GM23338 (cell line): ENCODE results near the gene SDHAF1. TPM values are rescaled to one million over a fixed set of nuclear protein-coding genes. Genes with fewer than 3 reads are reported as not detected.

Experiments used
- ATAC-seq: fragments of 200-7000 bp; cut with Tn5 transposase; 3 replicates; pipeline ENCODE4 v1.9.1; 2020
- DNase-seq: peaks from one replicate; pipeline ENCODE4 v3.0.0-alpha.2; 2015; ENCODE audit warnings: low spot score
- H2AFZ ChIP-seq: fragments of 200-600 bp; sonication (generic); 2 replicates; pipeline ENCODE4 v1.8.0; 2016; ENCODE audit warnings: antibody characterized with exemption, mild to moderate bottlenecking, moderate library complexity
- H3F3A ChIP-seq: fragments of 200-600 bp; sonication (generic); replicated peaks from 2 replicates; pipeline ENCODE4 v1.8.0; 2017; ENCODE audit warnings: antibody characterized with exemption, mixed run types, low read depth
- H3K27ac ChIP-seq: fragments of 200-600 bp; sonication (generic); 2 replicates; pipeline ENCODE4 v1.6.1; 2016; ENCODE audit warnings: low read depth
- H3K27me3 ChIP-seq: fragments of 200-600 bp; sonication (generic); 2 replicates; pipeline ENCODE4 v1.8.0; 2016; ENCODE audit warnings: mild to moderate bottlenecking, mixed run types, moderate library complexity; ENCODE audit not compliant: insufficient read depth
- H3K36me3 ChIP-seq: fragments of 200-600 bp; sonication (generic); 2 replicates; pipeline ENCODE4 v1.8.0; 2016; ENCODE audit warnings: mild to moderate bottlenecking; ENCODE audit not compliant: insufficient read depth
- H3K4me1 ChIP-seq: fragments of 200-600 bp; sonication (generic); 2 replicates; pipeline ENCODE4 v1.8.0; 2016; ENCODE audit warnings: mild to moderate bottlenecking, moderate library complexity; ENCODE audit not compliant: insufficient read depth
- H3K4me2 ChIP-seq: fragments of 200-600 bp; sonication (generic); 2 replicates; pipeline ENCODE4 v1.7.1; 2017; ENCODE audit warnings: mixed run types
- H3K4me3 ChIP-seq: fragments of 200-600 bp; sonication (generic); 2 replicates; pipeline ENCODE4 v1.6.1; 2016; ENCODE audit warnings: mixed run types
- H3K79me2 ChIP-seq: fragments of 200-600 bp; sonication (generic); replicated peaks from 2 replicates; pipeline ENCODE4 v1.8.0; 2017; ENCODE audit warnings: mild to moderate bottlenecking; ENCODE audit not compliant: insufficient read depth
- H3K9me2 ChIP-seq: fragments of 200-600 bp; sonication (generic); 2 replicates; pipeline ENCODE4 v1.8.0; 2017; ENCODE audit not compliant: insufficient read depth
- H4K20me1 ChIP-seq: fragments of 200-600 bp; sonication (generic); replicated peaks from 2 replicates; pipeline ENCODE4 v1.8.0; 2017; ENCODE audit warnings: mild to moderate bottlenecking; ENCODE audit not compliant: insufficient read depth
- H3K27ac Mint-ChIP-seq: 2 replicates; pipeline ENCODE4 v1.8.0; 2020; ENCODE audit warnings: inconsistent platforms, mild to moderate bottlenecking, moderate library complexity, mixed read lengths
- H3K27me3 Mint-ChIP-seq: 3 replicates; pipeline ENCODE4 v1.8.0; 2022; ENCODE audit warnings: low read depth, mild to moderate bottlenecking, moderate library complexity, mixed read lengths, inconsistent platforms; ENCODE audit not compliant: insufficient read depth, poor library complexity
- H3K36me3 Mint-ChIP-seq: 3 replicates; pipeline ENCODE4 v1.8.0; 2021; ENCODE audit warnings: low read depth, mild to moderate bottlenecking, inconsistent platforms, moderate library complexity, mixed read lengths
- H3K4me1 Mint-ChIP-seq: 3 replicates; pipeline ENCODE4 v1.8.0; 2020; ENCODE audit warnings: mild to moderate bottlenecking, inconsistent platforms, mixed read lengths
- H3K4me3 Mint-ChIP-seq: 3 replicates; pipeline ENCODE4 v1.8.0; 2021; ENCODE audit warnings: moderate library complexity, mild to moderate bottlenecking, inconsistent platforms, mixed read lengths
- H3K9me3 Mint-ChIP-seq: 3 replicates; pipeline ENCODE4 v1.8.0; 2020; ENCODE audit warnings: moderate library complexity, mild to moderate bottlenecking, inconsistent platforms, mixed read lengths
- CTCF ChIP-seq, 2 experiments: fragments of 200-600 bp in 1 of 2; sonication (generic) in 1 of 2; conservative IDR thresholded peaks; 2 replicates each; pipeline versions ENCODE4 v1.5.1 to v1.6.1; 2016 to 2017; ENCODE audit warnings: antibody characterized with exemption in 2 of 2, low read depth in 2 of 2, mild to moderate bottlenecking in 2 of 2, moderate library complexity in 1 of 2
- ETS1 ChIP-seq: IDR thresholded peaks from 2 replicates; pipeline ENCODE4 v1.6.1; 2016; ENCODE audit warnings: antibody characterized with exemption
- POLR2AphosphoS5 ChIP-seq: IDR thresholded peaks from 2 replicates; pipeline ENCODE4 v1.6.1; 2016; ENCODE audit warnings: antibody characterized with exemption, low read depth
- REST ChIP-seq: IDR thresholded peaks from one replicate; pipeline ENCODE4 v1.6.1; 2018; ENCODE audit warnings: antibody characterized with exemption; ENCODE audit not compliant: unreplicated experiment
- polyA plus RNA-seq: library from polyadenylated mRNA; unstranded; fragments of >200 nt; fragmentation: Nextera tagmentation; extraction: Ambion mirVana; gene quantifications from 2 replicates; pipeline ENCODE4 v1.2.1, GENCODE V29; 2016
- total RNA-seq: library from RNA; depleted of rRNA; stranded (reverse); fragments of >200 nt; shearing (Covaris generic); gene quantifications from 2 replicates; pipeline ENCODE4 v1.2.3, GENCODE V29; 2014

SDHAF1 gene
- total and polyA plus RNA-seq, 2 experiments from 2014 or later, result 19.9 to 55.9 TPM

- TF ChIP-seq ETS1 (no peak), CTCF (conservative IDR thresholded peaks at IDR 0.05; ENCODE audit: low read depth in 2 of 2) (no peak)
Measured at GRCh38 chr19:35973487-35973886, 21.5 kb upstream of the SDHAF1 start (continued).

- no peaks in the 10 kb centered on the region for H3K36me3 Mint-ChIP-seq
- peaks cover 17% of the 10 kb centered on the region for H3K27me3 Mint-ChIP-seq
- no peak overlapping the region for H3K27ac Mint-ChIP-seq
- peak; percentile 36; the same call in 2 of the 3 replicates for ATAC-seq
- Histone ChIP-seq H3K4me2 (no peak overlapping the region), H3K9me2 (no peaks in the 10 kb centered on the region), H4K20me1 (no peaks in the 10 kb centered on the region), H2AFZ (no peak overlapping the region), H3K36me3 (no peaks in the 10 kb centered on the region), H3K4me3 (no peak overlapping the region), H3K27me3 (no peaks in the 10 kb centered on the region), H3K27ac (no peak overlapping the region), H3K4me1 (peaks cover 5% of the 10 kb centered on the region; the same call in 1 of the 2 replicates), H3F3A (no peaks in the 10 kb centered on the region), H3K79me2 (no peaks in the 10 kb centered on the region)
- TF ChIP-seq REST (peak; percentile 88), POLR2AphosphoS5 (no peak)
- peaks cover 14% of the 10 kb centered on the region for H3K4me1 Mint-ChIP-seq
- H3K9me3 Mint-ChIP-seq, result no peaks in the 10 kb centered on the region; the same call in 2 of the 3 replicates
- peak; percentile 80 for DNase-seq
- H3K4me3 Mint-ChIP-seq, result no peak overlapping the region
Measured at GRCh38 chr19:35975608-35976214, 19.3 kb upstream of the SDHAF1 start.
